ENCODE results near the gene HSPB9. TPM values are rescaled to one million over a fixed set of nuclear protein-coding genes. Genes with fewer than 3 reads are reported as not detected.
A peak's percentile ranks its signal among the peaks of the same experiment; 100 is the strongest.

The HSPB9 gene
- total and polyA plus RNA-seq, 10 of the 15 experiments (the other 5 are each of a cell fraction or from before 2014, with no cell fraction given): 0.04 to 0.40 (median 0.11) TPM; not detected in 7

DNA sequence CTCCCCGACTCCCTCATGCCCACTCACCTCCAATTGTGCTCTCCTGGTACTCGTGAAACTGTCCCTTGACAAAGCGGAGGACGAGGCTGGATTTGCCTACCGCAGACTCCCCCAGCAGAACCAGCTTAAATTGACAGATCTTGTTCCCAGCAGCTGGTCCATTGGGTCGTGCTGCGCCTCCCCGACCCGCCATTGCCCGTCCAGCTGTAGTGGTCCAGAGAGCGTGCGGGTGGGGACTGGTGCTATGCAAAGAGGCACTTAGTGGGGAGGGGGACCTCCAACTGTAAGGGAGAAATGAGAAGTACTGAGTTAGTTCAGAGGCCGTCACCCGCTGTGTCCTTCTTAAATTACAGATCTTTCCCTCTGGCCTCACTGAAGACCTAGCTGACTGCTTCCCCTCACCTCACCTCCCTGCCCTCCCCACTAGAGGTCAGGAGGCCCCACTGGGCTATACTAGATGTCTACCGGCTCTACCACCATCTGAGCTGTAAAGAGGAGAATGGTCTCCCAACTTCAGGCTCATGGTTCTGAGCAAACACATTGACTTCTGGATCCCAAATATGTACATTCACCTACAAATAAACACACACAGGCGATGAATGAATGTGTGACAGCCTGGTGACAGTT lies 7.8 kb downstream of the HSPB9 start:
- TF ChIP-seq CTCF (IDR thresholded peaks at IDR 0.05 in 2 of 3, conservative IDR thresholded peaks at IDR 0.05 in 1 of 3; ENCODE audit: control insufficient read depth in 2 of 3, extremely low read depth in 1 of 3, insufficient read depth in 1 of 3, low read depth in 3 of 3, low read length in 3 of 3) (peak in 1 of 3 experiments; percentile 20; a peak in 1 of 6 replicates), TAF1 (IDR thresholded peaks at IDR 0.05; ENCODE audit: borderline replicate concordance, low read depth, low read length) (no peak), CREM (IDR thresholded peaks at IDR 0.05; ENCODE audit: low read depth) (no peak)
- TF ChIP-seq, protein P1, sequence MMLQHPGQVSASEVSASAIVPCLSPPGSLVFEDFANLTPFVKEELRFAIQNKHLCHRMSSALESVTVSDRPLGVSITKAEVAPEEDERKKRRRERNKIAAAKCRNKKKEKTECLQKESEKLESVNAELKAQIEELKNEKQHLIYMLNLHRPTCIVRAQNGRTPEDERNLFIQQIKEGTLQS (IDR thresholded peaks at IDR 0.05; ENCODE audit: borderline replicate concordance, extremely low read depth, low read depth, low read length): no peak
- Histone ChIP-seq H3K27ac (ENCODE audit: control insufficient read depth, insufficient read depth) (no peak overlapping the region), H3K9me3 (replicated peaks; ENCODE audit: control insufficient read depth, insufficient read depth, low read length) (no peaks in the 10 kb centered on the region), H3K79me2 (ENCODE audit: control insufficient read depth, insufficient read depth, low read length) (peaks cover 22% of the 10 kb centered on the region), H2AFZ (ENCODE audit: control insufficient read depth, low read depth, low read length) (no peak overlapping the region), H3K4me3 (no peak overlapping the region), H3K4me1 (ENCODE audit: control insufficient read depth, insufficient read depth, low read length) (peaks cover 22% of the 10 kb centered on the region), H3K9ac (ENCODE audit: control insufficient read depth, insufficient read depth, low read length) (no peak overlapping the region), H4K20me1 (ENCODE audit: control insufficient read depth, insufficient read depth) (peaks cover 15% of the 10 kb centered on the region; the same call in 1 of the 2 replicates), H3K4me2 (ENCODE audit: control insufficient read depth, insufficient read depth) (no peak overlapping the region), H3K27me3 (replicated peaks in 1 of 2; ENCODE audit: control insufficient read depth in 2 of 2, insufficient read depth in 2 of 2, low read length in 1 of 2) (no peaks in the 10 kb centered on the region), H3K36me3 (ENCODE audit: control insufficient read depth in 2 of 2, insufficient read depth in 2 of 2, low read length in 1 of 2) (peaks cover 27 to 44% of the 10 kb centered on the region in 2 experiments)
- ChIA-PET SMC1A (ENCODE audit: uncharacterized antibody, unreplicated experiment) (interaction anchor here (0.8 to 1.8 kb wide), 4 partner anchors 10 to 80 kb away, joined by 3 to 7 read pairs (median 5); partner anchors contain the start of gene KAT2A), RAD21 (ENCODE audit: unreplicated experiment) (interaction anchor here (0.6 kb wide), 1 partner anchor 30 kb away, joined by 3 read pairs; no protein-coding TSS in a partner anchor), POLR2A (interaction anchor here (1.3 to 1.9 kb wide), 2 partner anchors 24 to 51 kb away, joined by 3 to 5 read pairs; no protein-coding TSS in a partner anchor), CTCF (interaction anchor here (0.6 to 4.3 kb wide), 5 partner anchors 51 to 276 kb away, joined by 3 to 31 read pairs (median 3); partner anchors contain the start of genes HCRT and KCNH4)
- ATAC-seq (no peak), FAIRE-seq (no peak), DNase-seq (ENCODE audit: low read depth, low spot score) (no peak)
- in situ Hi-C loops (cut with MboI) (no loop called here), intact Hi-C loops (cut with micrococcal nuclease; ENCODE audit: unreplicated experiment) (no loop called here)
- BruUV-seq (replicated peaks): no TSS peak
- WGBS (ENCODE audit: insufficient coverage, insufficient replicate concordance, low lambda C conversion rate, missing lambda C conversion rate): 100% methylated on average over 16 of the region's 16 CpGs
